HG03442 (cell line): ENCODE data around the gene SPPL3.
"Not testable (repeated sequence)": the region's sequence is repeated elsewhere in the genome, so short reads cannot be mapped to it uniquely, and the experiment has no call there.

Experiments used
- ATAC-seq: cut with Tn5 transposase; IDR thresholded peaks from one replicate; pipeline ENCODE4 v1.9.1; 2021; ENCODE audit warnings: mild to moderate bottlenecking, moderate library complexity; ENCODE audit not compliant: unreplicated experiment

Gene SPPL3

DNA sequence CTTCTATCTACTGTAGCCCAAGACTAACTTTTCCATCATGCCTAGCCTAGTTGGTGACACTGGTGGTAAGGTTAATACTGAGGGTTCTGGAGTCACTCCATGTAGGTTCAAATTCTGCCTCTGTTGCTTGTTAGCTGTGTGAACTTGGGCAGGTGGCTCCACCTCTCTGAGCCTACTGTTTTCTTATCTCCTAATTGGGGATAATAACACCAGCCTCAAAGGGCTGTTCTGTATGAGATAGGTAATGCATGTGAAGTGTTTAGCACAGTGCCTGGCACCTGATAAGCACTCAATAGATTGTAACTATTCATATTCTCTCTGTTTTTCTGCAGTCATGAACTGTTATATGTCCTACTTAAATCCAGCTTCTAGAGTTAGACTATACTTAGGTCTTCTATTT lies 17.5 kb upstream of the SPPL3 start:
- ATAC-seq = no peak

DNA sequence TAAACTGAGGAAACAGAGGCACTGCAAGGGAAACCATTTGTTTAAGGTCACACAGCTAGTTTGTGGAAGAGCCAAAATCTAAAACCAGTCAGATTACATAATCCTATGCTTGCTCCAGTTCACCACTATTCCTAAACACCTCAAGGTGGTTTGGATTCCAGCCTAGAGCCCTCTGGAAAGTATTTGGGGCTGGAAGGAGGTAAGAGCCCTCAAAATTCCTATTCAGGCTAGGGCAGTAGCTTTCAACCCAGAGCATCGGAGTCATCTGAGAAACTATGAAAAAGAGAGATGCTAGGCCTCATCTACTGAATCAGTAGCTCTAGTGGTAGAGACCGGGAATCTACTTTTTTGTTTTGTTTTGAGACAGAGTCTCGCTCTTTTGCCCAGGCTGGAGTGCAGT lies 16.0 kb upstream of the SPPL3 start:
- ATAC-seq = no peak

DNA sequence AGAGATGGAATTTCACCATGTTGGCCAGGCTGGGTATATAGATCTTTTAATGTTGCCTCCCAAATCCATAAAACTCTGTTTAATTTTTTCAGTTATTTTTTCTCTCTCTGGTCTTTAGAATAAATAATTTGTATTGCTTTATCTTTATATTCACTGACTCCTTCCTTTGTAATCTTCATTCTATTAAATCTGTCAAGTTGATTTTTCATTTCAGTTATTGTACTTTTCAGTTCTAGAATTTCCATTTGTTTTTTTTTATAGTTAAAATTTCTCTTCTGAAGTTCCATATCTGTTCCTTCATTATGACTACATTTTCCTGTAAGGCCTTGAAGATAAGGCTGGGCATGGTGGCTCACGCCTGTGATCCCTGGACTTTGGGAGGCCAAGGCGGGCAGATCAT lies 13.6 kb upstream of the SPPL3 start:
- ATAC-seq = no peak

DNA sequence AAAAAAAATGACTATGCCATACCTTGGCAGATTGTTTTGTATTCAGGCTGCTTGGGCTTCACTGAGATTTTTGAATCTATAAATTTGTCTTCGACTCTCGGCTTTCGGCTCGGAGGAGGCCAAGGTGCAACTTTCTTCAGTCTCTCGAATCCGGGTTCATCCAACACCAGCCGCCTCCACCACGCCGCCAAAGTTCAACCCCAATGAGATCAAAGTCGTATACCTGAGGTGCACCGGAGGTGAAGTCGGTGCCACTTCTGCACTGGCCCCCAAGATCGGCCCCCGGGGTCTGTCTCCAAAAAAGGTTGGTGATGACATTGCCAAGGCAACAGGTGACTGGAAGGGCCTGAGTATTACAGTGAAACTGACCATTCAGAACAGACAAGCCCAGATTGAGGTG lies 12.4 kb upstream of the SPPL3 start:
- ATAC-seq = no peak

DNA sequence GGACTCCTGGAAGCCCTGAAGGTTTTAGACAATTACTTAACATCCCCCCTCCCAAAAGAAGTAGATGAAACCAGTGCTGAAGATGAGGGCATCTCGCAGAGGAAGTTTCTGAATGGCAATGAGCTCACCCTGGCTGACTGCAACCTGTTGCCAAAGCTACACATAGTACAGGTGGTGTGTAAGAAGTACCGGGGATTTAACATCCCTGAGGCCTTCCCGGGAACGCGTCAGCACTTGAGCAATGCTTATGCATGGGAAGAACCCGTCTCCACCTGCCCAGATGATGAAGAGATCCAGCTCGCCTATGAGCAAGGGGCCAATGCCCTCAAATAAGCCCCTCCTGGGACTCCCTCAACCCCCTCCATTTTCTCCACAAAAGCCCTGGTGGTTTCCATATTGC lies 10.6 kb upstream of the SPPL3 start:
- ATAC-seq = no peak

DNA sequence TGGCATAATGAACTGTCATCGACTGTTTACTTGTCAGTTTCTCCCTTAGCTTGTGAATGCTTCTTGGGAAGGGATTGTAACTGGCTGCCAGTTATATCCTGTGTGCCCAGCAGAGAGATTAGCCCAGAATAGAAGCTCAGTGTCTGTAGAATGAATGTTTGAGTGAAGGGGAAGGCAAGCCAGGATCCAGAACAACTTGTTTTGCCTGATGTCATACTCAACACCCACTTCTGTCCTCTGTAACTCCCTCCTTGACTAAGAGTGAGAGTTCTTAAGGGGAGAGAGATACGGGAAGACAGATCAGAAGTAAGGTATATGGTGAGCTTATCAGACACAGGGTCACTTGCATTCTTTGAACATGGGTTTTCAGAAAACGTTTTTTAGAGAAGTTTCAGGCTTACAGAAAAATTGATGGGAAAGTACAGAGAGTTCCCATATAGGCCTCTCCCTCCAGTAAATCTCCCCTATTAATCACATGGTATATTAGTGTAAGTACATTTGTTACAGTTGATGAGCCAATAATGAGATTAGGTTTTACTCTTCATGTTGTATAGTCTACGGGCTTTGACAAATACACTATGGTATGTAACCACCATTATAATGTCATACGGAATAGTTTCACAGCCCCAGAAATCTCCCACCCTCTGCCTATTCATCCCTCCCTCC lies 5.6 kb upstream of the SPPL3 start:
- no peak for ATAC-seq

DNA sequence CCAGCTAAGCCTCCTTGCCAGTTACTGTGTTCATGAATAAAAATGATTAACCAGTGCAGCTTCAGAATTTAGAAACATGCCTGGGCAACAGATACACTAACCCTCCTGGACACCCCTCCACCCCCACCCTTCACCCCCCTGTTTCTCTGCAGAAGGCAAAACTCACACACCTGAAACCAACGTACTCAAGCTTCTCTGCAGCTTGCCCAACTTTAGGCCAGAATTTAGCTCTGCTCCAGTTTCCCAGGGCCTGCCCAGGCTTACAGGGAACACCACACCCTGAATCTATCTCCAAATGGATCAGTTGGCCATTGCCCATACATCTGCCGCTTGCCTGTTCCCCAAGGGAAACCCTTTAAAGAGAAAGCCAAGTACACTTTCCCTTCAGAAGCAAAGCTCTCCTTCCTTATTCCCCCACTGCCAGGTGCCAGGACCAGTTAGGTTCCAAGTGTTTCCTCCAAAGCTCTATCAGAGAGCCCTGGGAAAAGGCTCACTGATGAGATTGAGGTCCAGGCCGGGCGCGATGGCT lies 1.8 kb upstream of the SPPL3 start:
- ATAC-seq = no peak

DNA sequence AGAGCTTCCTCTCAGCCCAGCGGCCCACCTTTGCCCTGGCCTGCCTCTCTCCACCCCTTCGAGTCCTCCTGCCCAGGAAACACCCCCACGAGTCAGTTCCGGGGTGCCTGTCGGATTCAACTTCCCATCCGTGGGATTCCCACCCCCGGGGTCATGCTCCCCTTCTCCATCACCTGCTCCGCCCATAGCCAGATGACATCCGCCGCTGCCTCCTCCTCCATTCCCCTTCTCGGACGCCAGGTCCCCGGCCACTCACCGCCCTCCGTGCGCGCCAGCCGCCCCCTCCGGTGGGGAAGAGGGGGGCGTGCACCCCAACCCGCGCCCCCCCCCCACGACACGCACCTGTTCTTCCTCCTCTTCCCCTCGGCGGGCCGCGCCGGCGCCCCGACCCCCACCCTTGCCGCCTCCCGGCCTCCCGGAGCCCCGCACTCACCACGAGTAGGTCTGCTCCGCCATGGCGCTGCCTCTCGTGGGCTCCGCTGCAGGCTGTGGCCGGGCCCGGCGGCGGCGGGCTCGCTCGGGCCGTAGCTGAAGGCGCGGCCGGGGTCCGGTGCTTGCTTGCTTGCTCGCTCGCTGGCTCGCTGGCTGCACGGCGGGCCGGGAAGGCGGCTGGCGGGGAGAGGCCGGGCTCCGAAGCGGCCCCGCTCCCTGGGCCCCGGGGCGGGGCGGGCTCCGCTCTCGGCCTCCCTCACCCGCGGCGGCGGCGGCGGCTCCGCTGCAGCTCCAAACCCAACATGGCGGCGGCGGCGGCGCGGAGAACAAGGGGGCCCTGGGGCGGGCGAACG lies 554 bp downstream of the SPPL3 start:
- ATAC-seq = peak; percentile 44

DNA sequence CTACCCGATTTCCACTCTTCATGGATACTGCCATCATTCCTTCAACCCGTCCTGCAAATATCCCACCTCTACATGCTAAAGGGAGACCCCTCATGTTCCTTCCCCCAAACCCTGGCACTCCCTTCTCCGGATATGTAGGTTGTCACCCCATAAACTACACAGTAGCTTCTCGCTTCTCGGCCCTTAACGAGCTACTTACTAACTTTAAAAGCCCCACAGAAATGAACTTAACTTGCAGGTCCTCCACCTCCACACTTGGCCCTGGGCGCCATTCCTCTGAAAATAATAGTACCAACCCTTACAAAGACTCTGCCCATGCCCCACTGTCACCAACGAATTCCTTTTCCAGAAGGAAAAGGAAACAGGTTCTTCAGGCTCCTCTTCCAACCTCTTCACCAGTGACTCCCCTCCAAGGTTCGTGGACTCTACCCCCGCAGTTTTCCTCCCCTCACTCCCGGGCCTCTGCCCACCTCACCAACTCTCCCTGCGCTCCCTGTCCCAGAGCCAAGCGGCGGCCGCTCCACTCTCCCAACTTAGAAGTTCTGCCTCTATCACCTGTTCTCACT lies 1.2 kb downstream of the SPPL3 start:
- no peak for ATAC-seq

DNA sequence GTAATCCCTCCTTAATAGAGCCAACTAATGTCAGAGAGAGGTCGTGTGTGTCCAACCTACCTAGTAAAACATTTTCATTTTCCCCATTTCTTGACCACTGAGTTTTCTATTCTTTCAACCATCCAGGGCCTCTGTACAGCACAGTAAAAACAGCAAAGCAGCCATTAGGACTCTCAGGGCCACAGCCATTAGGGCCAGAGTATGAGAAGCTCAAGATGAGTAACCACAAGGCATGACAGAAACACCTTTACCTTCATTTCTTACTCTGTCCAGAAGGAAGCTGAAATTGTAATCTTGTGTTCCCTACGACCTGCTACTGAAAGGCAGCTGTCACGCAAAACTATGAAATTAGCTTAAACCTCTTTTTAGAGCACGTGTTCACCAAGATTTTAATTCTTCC lies 2.3 kb downstream of the SPPL3 start:
- no peak for ATAC-seq

DNA sequence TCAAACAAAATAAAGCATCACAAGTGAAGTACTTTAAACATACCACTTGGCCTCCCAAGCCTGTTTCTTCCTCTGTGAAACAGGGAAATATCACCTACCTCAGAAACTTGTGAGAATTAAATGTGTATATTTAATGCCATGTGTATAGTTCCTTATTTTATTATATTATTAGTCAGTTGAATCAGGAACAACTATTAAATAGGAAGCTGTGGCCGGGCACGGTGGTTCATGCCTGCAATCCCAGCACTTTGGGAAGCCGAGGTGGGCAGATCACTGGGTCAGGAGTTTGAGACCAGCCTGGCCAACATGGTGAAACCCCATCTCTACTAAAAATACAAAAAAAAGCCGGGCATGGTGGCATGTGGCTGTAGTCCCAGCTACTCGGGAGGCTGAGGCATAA lies 3.1 kb downstream of the SPPL3 start:
- ATAC-seq = not testable (repeated sequence)

DNA sequence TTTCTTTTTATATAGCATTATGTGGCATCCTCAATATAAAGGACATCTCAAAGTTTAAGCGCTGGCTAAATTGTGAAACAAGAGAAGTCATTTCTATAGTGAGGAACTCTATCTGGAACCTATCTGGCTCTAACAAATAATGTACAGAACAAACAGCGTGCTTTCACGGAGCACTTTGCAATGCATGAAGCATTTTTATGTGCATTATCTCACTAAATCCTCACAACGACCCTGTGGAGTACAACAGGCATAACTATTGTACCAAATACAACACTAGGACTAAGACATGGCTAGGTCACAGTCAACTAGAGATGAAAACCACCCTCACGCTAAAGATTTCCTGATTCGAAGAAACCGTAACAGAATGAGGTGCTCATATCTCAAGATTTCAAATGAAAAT lies 8.6 kb downstream of the SPPL3 start:
- ATAC-seq = no peak

DNA sequence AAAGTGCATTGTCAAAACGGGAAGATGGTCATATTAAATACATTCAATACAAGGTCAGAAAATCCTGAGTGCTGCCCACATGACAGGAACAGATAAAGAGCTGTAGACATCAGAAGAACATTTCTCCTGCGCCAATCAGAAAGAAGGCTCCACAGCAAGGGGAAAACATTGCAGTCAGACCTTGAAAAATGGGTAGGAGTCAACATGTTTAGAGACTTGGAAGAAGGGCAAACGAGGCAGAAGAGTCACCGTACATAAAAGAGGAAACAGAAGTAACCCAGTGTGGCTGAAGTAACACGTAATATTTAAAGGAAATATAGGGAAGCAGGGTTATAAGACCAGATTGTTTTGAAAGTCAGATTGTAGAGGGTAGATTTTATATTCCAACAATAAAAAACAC lies 11.9 kb downstream of the SPPL3 start:
- ATAC-seq = no peak

DNA sequence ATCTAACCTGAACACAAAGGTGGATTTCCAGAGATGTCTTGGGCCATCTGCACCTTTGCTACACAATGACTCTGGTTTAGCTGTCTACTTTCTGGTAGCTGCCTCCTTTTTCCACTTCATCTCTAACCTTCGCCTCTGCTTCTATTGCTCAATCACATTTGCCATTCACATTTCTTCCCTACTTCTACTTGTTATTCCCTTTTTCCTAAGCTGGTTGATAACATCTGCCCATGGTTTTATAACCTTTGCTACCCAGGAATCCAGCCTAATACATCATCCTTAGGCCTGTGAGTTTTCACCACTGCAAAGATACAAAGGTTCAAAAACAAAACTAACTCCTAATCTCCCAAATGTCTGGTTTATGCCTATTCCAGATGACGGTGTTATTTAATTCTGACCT lies 13.2 kb downstream of the SPPL3 start:
- ATAC-seq = no peak

DNA sequence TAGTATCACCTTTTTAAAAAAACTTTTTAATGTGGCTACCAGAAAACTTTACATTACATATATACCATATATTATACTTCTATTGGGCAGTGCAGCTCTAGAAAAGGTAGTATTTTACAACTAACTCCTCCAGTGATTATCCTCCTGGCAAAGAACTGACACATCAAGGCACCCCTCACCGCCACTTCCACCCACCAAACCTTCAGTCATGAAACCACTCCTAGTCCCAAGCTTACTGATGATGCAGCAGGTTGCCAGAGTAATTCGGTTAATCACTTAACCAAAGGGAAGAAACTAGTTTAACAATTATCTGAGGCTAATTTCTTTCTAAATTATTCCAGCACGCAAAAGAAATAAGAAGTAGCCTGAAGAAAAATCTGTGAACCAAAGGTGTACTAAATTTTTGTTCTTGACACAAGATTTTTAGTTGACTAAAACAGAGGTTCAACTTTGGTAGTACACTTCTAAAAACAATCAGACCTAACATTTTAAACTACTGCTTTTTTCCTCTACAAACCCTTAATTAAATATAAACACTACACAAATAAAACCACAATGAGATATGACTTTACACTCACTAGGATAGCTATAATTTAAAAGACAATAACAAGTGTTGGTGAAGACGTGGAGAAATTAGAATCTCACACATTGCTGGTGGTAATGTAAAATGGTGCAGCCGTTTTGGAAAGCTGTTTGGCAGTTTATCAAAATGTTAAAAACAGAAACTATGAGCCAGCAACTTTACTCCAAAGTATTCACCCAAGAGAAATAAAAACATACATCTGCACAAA lies 16.7 kb downstream of the SPPL3 start:
- no peak for ATAC-seq

DNA sequence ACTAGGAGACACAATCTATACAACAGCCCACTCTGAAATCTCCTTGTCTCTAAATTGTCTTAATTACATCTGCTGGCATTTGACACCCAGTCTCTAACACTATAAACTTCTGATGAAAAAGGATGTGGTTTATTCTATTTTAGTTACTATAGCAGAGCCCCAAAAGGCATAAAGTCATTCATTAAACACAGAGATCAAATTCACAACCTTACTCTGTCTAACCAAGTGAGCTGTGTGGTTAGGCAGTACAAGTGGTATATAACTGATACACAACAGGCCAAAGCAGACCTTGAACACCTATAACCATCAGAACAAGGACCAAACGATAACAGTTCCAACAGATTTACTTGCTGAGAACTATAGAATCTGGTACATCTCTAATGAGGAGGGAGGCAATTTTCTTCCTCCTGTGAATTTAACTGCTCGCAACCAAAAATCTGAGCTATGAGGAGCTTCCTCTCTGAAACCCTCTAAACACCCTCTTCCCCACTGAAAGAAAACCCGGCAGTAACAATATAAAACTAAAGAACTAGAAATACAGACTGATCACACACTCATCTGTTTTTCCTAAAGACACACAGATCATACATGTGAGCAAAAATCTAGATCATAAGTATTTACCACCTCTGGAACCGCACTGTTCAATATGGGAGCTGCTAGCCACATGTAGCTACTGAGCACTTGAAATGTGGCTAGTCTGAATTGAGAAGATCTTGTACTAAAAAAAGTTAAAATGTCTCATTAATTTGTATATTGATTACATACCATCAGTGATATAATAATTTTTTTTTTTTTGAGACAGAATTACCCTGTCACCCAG lies 17.7 kb downstream of the SPPL3 start:
- peak; percentile 65 for ATAC-seq

DNA sequence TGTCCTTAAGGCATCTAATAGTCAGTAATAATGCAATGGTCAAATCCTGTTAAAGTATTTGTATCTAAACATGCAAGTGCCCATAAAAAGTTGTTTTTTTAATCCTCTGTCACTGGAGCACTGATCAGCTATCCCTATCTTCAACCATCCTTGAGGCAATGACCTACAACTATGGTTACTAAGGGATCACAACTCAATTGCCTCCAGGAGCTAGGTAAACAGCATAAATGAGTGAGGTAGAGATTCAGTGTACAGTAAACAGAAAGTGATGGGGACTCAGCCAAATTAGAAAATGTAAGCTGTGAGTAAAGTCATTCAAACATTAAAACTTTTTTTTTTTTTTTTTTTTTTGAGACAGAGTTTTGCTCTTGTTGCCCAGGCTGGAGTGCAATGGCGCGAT lies 18.6 kb downstream of the SPPL3 start:
- no peak for ATAC-seq

DNA sequence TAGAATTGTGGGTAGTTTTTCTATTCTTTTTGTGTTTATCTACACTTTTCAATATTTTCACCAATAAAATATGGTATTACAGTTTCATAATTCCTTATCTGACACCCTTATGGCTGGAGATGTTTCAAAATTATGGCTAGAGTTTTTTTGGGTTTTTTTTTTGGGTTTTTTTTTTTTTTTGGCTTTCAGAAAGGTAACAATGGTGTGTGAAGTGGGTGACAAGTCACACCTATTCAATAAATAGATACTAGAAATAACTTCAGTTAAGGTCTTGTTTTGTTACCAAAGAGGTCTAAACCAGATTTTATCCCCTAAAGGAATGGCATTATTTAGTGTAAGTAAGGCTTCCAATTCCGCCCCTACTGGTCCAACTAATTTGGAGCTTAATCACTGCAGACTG lies 19.5 kb downstream of the SPPL3 start:
- no peak for ATAC-seq

DNA sequence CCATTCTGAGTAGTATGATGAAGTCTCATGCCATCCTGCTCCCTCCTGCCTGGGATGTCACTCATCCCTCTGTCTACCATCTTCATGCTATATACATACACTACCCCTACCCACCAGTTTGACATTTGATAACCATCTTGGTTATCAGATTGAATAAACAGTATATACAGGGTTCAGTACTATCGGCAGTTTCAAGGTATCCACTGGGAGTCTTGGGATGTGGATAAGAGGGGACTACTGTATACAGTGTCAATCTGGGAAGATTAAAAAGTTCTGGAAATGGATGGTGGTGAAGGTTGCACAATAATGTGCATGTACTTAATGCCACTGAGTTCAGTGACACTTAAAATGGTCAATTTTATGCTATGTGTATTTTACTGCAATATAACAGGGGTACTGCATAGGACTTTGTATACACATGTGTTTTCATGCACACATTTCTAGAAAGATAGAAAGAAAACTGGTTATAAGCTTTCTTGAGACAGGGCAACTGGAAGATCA lies 22.1 kb downstream of the SPPL3 start:
- ATAC-seq = no peak

DNA sequence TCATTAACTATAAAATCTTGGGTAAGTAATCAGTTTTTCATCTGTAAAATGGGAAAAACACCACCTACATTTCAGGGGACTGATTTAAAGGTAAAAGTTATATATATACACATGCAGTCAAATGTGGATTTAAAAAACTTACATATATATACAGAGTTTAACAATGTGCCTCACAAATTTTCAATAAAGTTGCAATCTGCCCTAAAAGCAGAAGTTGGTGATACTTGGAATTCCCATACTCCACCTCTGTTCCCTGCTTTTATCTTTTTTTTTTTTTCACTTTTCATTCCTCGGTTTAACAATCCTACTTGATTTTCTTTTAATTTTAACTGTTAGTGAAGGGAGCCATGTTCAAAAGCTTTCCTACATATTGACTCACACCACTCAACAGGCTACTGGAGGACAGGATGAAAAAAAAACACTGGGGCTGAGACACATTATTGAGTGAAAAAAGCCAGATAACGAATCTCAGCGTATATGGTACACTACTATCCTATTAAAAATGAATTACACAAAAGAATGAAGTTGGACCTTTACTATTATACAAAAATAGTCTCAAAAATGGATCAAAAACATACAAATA lies 24.3 kb downstream of the SPPL3 start:
- ATAC-seq = no peak
